AG04449 (cell line): ENCODE data around the gene TOMM7.
"Not testable (repeated sequence)": the region's sequence is repeated elsewhere in the genome, so short reads cannot be mapped to it uniquely, and the experiment has no call there.

Experiments used
- CTCF ChIA-PET: fragments of 350-600 bp; formaldehyde crosslinking; extraction: SDS; loops from one replicate; lab custom pipeline; 2021; ENCODE audit warnings: antibody characterized with exemption; lab: Yijun Ruan, JAX
- POLR2A ChIA-PET: fragments of 400-600, 350-600 bp; formaldehyde crosslinking; extraction: SDS; loops from one replicate; lab custom pipeline; 2020; ENCODE audit warnings: antibody characterized with exemption, inconsistent platforms; lab: Yijun Ruan, JAX
- DNase-seq: peaks from one replicate; pipeline ENCODE4 v3.0.0-alpha.2; 2010; ENCODE audit warnings: low read depth, low spot score
- H3K4me3 ChIP-seq: 2 replicates; pipeline ENCODE4 v1.5.1; 2011; ENCODE audit warnings: low read depth, mild to moderate bottlenecking, control low read depth, low read length
- CTCF ChIP-seq: IDR thresholded peaks from one replicate; pipeline ENCODE4 v1.5.1; 2011; ENCODE audit warnings: mild to moderate bottlenecking, moderate library complexity, low read length, control low read depth, inconsistent platforms; ENCODE audit not compliant: insufficient read depth; ENCODE audit errors: missing control alignments

The TOMM7 gene

DNA sequence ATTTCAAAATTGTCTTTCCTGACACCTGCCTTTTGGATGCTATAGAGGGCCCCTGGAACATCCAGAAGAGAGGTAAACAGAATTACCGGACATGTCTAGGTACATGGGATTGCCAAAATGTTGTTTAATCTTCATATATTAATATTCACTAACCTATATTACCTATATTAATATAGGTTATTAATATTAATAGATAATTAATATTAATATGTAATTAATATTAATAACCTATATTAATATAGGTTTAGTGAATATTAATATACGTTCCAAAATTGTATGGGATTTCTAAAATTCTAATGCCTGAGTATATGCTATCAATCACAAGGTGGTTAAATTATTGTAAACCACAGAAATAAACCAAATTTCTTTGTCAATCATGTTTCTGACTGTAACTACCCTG lies 17.4 kb downstream of the TOMM7 start:
- no peak for TF ChIP-seq CTCF
- POLR2A ChIA-PET = no interaction called here
- H3K4me3 ChIP-seq = no peak overlapping the region
- DNase-seq = no peak
- CTCF ChIA-PET = no interaction called here

- H3K4me3 ChIP-seq, DNase-seq, POLR2A ChIA-PET: not testable (repeated sequence)
- CTCF ChIA-PET = interaction anchor here (0.5 to 1.7 kb wide), 4 partner anchors 9 to 243 kb away, joined by 3 to 8 read pairs (median 4); no protein-coding TSS in a partner anchor
These were observed 19.8 kb downstream of the TOMM7 start for GRCh38 chr7:22802831-22803230.

DNA sequence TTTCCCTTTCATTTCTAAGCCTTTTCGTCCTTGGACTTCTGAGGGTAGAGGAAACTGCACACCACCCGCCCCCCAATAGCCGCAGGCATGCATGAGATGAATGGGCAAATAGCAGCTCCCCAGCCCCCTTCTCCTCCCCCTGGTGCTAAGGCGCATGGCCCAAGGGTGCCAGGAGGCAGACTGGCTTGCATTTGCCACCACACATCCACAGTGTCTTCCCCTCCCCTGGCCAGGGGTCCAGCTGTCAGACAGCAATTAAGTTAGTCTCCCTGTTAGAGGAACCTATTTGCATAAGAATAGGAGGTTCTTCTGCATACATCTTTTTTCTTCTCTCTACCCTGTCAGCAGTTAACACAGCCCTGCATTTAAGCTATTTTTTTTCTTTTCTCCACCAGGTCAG lies 20.2 kb downstream of the TOMM7 start:
- H3K4me3 ChIP-seq = no peak overlapping the region
- no peak for DNase-seq
- CTCF ChIA-PET = interaction anchor here (0.5 to 1.7 kb wide), 4 partner anchors 9 to 242 kb away, joined by 3 to 8 read pairs (median 4); no protein-coding TSS in a partner anchor
- no peak for TF ChIP-seq CTCF
- POLR2A ChIA-PET = interaction anchor here (0.6 kb wide), 1 partner anchor 237 kb away, joined by 3 read pairs; no protein-coding TSS in a partner anchor

GRCh38 chr7:22801912-22802311 lies 20.7 kb downstream of the TOMM7 start:
- ChIA-PET POLR2A (interaction anchor here (0.6 kb wide), 1 partner anchor 237 kb away, joined by 3 read pairs; no protein-coding TSS in a partner anchor), CTCF (interaction anchor here (0.7 to 1.7 kb wide), 4 partner anchors 10 to 242 kb away, joined by 3 to 8 read pairs (median 4); no protein-coding TSS in a partner anchor)
- no peak for DNase-seq

DNA sequence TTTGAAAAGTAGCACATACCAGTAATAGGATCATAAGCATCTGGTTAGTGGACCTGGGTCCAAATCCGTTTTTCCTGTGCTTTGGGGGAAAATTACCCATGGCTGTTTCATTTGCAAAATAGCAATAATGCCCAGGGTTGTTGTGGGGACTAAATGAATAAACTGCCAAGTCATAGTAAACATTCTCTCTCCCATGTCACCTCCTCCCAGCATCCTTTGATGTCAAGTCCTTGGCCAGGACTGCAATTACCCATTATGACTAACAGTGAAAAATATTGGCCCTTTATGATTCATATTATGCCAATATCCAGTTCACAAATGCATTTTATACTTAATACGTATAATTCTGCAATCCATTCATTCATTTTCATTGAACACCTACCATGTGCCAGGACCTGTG lies 23.0 kb downstream of the TOMM7 start:
- ChIA-PET CTCF (no interaction called here), POLR2A (no interaction called here)
- H3K4me3 ChIP-seq = no peak overlapping the region
- TF ChIP-seq CTCF = no peak
- DNase-seq = no peak

More at GRCh38 chr7:22801912-22802311, 20.7 kb downstream of the TOMM7 start:
- TF ChIP-seq CTCF = no peak
- no peak overlapping the region for H3K4me3 ChIP-seq

GRCh38 chr7:22793593-22794462 lies 28.8 kb downstream of the TOMM7 start:
- DNase-seq = no peak
- POLR2A ChIA-PET = interaction anchor here (1.1 kb wide), 1 partner anchor 65 kb away, joined by 3 read pairs; no protein-coding TSS in a partner anchor
- H3K4me3 ChIP-seq = no peak overlapping the region
- CTCF ChIA-PET = interaction anchor here (0.8 to 3.9 kb wide), 2 partner anchors 10 to 12 kb away, joined by 3 to 23 read pairs; no protein-coding TSS in a partner anchor
- no peak for TF ChIP-seq CTCF
